H1 (cell line): ENCODE data around the gene TEAD1. TPM values are rescaled to one million over a fixed set of nuclear protein-coding genes. Genes with fewer than 3 reads are reported as not detected.

ENCODE experiments used
- CHD7 ChIP-seq: fragments of 300-600 bp; sonication (generic); IDR thresholded peaks from 2 replicates; pipeline ENCODE4 v1.7.1; 2012; ENCODE audit warnings: low read length, moderate library complexity, mild to moderate bottlenecking, inconsistent platforms; ENCODE audit not compliant: insufficient replicate concordance
- POLR2A ChIP-seq, 2 experiments: IDR thresholded peaks; 1 replicate in 1 of 2; 2 replicates in 1 of 2; pipeline ENCODE4 v1.6.1; 2011; ENCODE audit warnings: low read depth in 2 of 2, low read length in 2 of 2, mild to moderate bottlenecking in 2 of 2; ENCODE audit errors: control extremely low read depth in 1 of 2
- RAD21 ChIP-seq, 2 experiments: IDR thresholded peaks in 1 of 2; conservative IDR thresholded peaks in 1 of 2; 2 replicates each; pipeline ENCODE4 v1.6.1; 2011; ENCODE audit warnings: low read depth in 2 of 2, low read length in 2 of 2, improper control_type of control experiment in 1 of 2, inconsistent platforms in 1 of 2, mild to moderate bottlenecking in 1 of 2, moderate library complexity in 1 of 2
- polyA plus RNA-seq, 7 experiments: library from polyadenylated mRNA; depleted of rRNA in 3 of 7; stranded (reverse) in 5 of 7; unstranded in 2 of 7; fragments of >200 nt in 5 of 7; fragments of 200-250 nt in 2 of 7; gene quantifications; 1 replicate in 5 of 7; 2 replicates in 1 of 7; 4 replicates in 1 of 7; pipeline versions ENCODE4 v1.2.1 to v1.2.3, GENCODE V29; 2011 to 2013; ENCODE audit warnings: missing spikeins in 2 of 7, mixed read lengths in 2 of 7
- total RNA-seq: library from RNA; stranded (reverse); fragmentation: NEBNext Ultra II Directional; extraction: Animal tissue kit (Norgen Biotek cat#: 25700); gene quantifications from 2 replicates; pipeline ENCODE4 v1.2.1, GENCODE V29; 2021

The TEAD1 gene
- total and polyA plus RNA-seq, 2 of the 8 experiments (the other 6 are each of a cell fraction or from before 2014, with no cell fraction given): 15.6 to 67.4 TPM

GRCh38 chr11:12680940-12681258 lies 6.7 kb downstream of the TEAD1 start (continued):
- TF ChIP-seq CHD7 (peak; percentile 12), RAD21 (IDR thresholded peaks at IDR 0.05 in 1 of 2, conservative IDR thresholded peaks at IDR 0.05 in 1 of 2; ENCODE audit: low read depth in 2 of 2, low read length in 2 of 2) (0 out of 4 replicates have a peak, but pooled peaks of 1 of the 2 experiments have one; percentile 4), POLR2A (IDR thresholded peaks at IDR 0.05; ENCODE audit: control extremely low read depth in 1 of 2, low read depth in 2 of 2, low read length in 2 of 2) (0 out of 3 replicates have a peak, but pooled peaks of 1 of the 2 experiments have one; percentile 3)
